K562 (cell line): ENCODE data around the gene G6PC1. TPM values are rescaled to one million over a fixed set of nuclear protein-coding genes. Genes with fewer than 3 reads are reported as not detected.

Experiments
- C11orf30 ChIP-seq: fragments of 450-650 bp; IDR thresholded peaks from 2 replicates; pipeline ENCODE4 v1.6.1; 2016; ENCODE audit warnings: low read depth, mild to moderate bottlenecking
- GTF2A2 ChIP-seq: IDR thresholded peaks from 2 replicates; pipeline ENCODE4 v1.6.1; 2016; ENCODE audit warnings: mild to moderate bottlenecking, missing genetic modification characterization, missing compliant biosample characterization
- HLTF ChIP-seq: fragments of 450-650 bp; IDR thresholded peaks from 2 replicates; pipeline ENCODE4 v1.6.1; 2016
- HMG20B ChIP-seq: fragments of 250-450 bp; sonication (Bioruptor Pico); IDR thresholded peaks from 2 replicates; pipeline ENCODE4 v1.5.0; 2021; ENCODE audit warnings: mild to moderate bottlenecking
- IRF2 ChIP-seq: sonication (generic); formaldehyde crosslinking; IDR thresholded peaks from 2 replicates; pipeline ENCODE4 v1.8.1; 2022; ENCODE audit warnings: mild to moderate bottlenecking, missing genetic modification reagents
- MAFG ChIP-seq: fragments of 450-650 bp; conservative IDR thresholded peaks from 2 replicates; pipeline ENCODE4 v1.6.1; 2016; ENCODE audit warnings: missing genetic modification characterization, missing compliant biosample characterization
- MCM3 ChIP-seq: fragments of 450-650 bp; IDR thresholded peaks from 2 replicates; pipeline ENCODE4 v1.6.1; 2016
- MCM7 ChIP-seq, 2 experiments: fragments of 450-650 bp; IDR thresholded peaks; 2 replicates each; pipeline ENCODE4 v1.6.1; 2016 to 2018
- NRF1 ChIP-seq, 2 experiments: fragments of 450-650 bp; IDR thresholded peaks in 1 of 2; conservative IDR thresholded peaks in 1 of 2; 2 replicates each; pipeline ENCODE4 v1.6.1; 2014; ENCODE audit warnings: mild to moderate bottlenecking in 2 of 2
- SAP30 ChIP-seq: fragments of 200-600 bp; sonication (generic); IDR thresholded peaks from 2 replicates; pipeline ENCODE4 v1.6.1; 2012; ENCODE audit warnings: borderline replicate concordance, low read depth, mild to moderate bottlenecking, moderate library complexity, low read length, control low read depth, inconsistent platforms; ENCODE audit not compliant: insufficient read depth, poor library complexity, severe bottlenecking
- SNRNP70 ChIP-seq: fragments of 200-400 bp; formaldehyde crosslinking; optimal IDR thresholded peaks from 2 replicates; pipeline ENCODE3; 2017; ENCODE audit warnings: low read depth, low read length
- SREBF2 ChIP-seq: sonication (generic); formaldehyde crosslinking; IDR thresholded peaks from 2 replicates; pipeline ENCODE4 v1.4.0; 2020; ENCODE audit warnings: mild to moderate bottlenecking, missing genetic modification reagents
- ZNF3 ChIP-seq: fragments of 250-450 bp; sonication (Bioruptor Pico); IDR thresholded peaks from 2 replicates; pipeline ENCODE4 v1.5.0; 2021; ENCODE audit warnings: mild to moderate bottlenecking, moderate library complexity
- ZNF830 ChIP-seq: fragments of 250-450 bp; sonication (Bioruptor Pico); IDR thresholded peaks from 2 replicates; pipeline ENCODE4 v1.5.0; 2021; ENCODE audit warnings: mild to moderate bottlenecking
- polyA plus RNA-seq, 8 experiments: library from polyadenylated mRNA; depleted of rRNA in 4 of 8; stranded (reverse) in 5 of 8; unstranded in 3 of 8; fragments of >200 nt; fragmentation: Nextera tagmentation in 2 of 8; fragmentation: Illumina TruSeq in 1 of 8; extraction: Ambion mirVana in 2 of 8; extraction: Trizol in 1 of 8; gene quantifications; 2 replicates each; pipeline versions ENCODE4 v1.2.1 to v1.2.3, GENCODE V29; 2011 to 2014; ENCODE audit warnings: inconsistent platforms in 1 of 8, missing spikeins in 1 of 8
- total RNA-seq, 7 experiments: library from RNA; depleted of rRNA in 6 of 7; stranded (reverse); fragments of >200 nt in 6 of 7; fragmentation: Illumina TruSeq in 2 of 7; extraction: Trizol in 2 of 7; gene quantifications; 2 replicates each; pipeline versions ENCODE4 v1.2.1 to v1.2.3, GENCODE V29; 2011 to 2021; ENCODE audit warnings: low replicate concordance in 1 of 7
- TF ChIP-seq, protein P1 (sequence below): sonication (generic); formaldehyde crosslinking; IDR thresholded peaks from 2 replicates; pipeline ENCODE4 v1.4.0; 2020; ENCODE audit warnings: mild to moderate bottlenecking, missing genetic modification reagents
- TF ChIP-seq, protein P2 (sequence below): IDR thresholded peaks from 3 replicates; pipeline ENCODE4 v1.6.1; 2011; ENCODE audit warnings: borderline replicate concordance, mild to moderate bottlenecking; ENCODE audit not compliant: insufficient read length, insufficient read depth
- TF ChIP-seq, protein P3 (sequence below), 2 experiments: IDR thresholded peaks; 2 replicates each; pipeline ENCODE4 v1.6.1; 2012; ENCODE audit warnings: improper control_type of control experiment in 2 of 2, low read depth in 2 of 2, low read length in 2 of 2, borderline replicate concordance in 1 of 2
- TF ChIP-seq, protein P4 (sequence below): sonication (generic); formaldehyde crosslinking; IDR thresholded peaks from 2 replicates; pipeline ENCODE4 v1.8.1; 2023; ENCODE audit warnings: mild to moderate bottlenecking, missing genetic modification reagents
- TF ChIP-seq, protein P5 (sequence below): fragments of 450-650 bp; formaldehyde crosslinking; IDR thresholded peaks from 2 replicates; pipeline ENCODE4 v1.4.0; 2020; ENCODE audit warnings: mild to moderate bottlenecking, moderate library complexity

Gene G6PC1
- total and polyA plus RNA-seq, 9 of the 15 experiments (the other 6 are each of a cell fraction or from before 2014, with no cell fraction given): not detected

- TF ChIP-seq, protein P1, sequence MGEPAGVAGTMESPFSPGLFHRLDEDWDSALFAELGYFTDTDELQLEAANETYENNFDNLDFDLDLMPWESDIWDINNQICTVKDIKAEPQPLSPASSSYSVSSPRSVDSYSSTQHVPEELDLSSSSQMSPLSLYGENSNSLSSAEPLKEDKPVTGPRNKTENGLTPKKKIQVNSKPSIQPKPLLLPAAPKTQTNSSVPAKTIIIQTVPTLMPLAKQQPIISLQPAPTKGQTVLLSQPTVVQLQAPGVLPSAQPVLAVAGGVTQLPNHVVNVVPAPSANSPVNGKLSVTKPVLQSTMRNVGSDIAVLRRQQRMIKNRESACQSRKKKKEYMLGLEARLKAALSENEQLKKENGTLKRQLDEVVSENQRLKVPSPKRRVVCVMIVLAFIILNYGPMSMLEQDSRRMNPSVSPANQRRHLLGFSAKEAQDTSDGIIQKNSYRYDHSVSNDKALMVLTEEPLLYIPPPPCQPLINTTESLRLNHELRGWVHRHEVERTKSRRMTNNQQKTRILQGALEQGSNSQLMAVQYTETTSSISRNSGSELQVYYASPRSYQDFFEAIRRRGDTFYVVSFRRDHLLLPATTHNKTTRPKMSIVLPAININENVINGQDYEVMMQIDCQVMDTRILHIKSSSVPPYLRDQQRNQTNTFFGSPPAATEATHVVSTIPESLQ (CRISPR knock-in tag): no peak
- TF ChIP-seq HMG20B (no peak), HLTF (no peak), SAP30 (no peak), ZNF830 (no peak), MCM3 (no peak), ZNF3 (CRISPR knock-in tag) (no peak), C11orf30 (peak; percentile 95), NRF1 (conservative IDR thresholded peaks at IDR 0.05 in 1 of 2, IDR thresholded peaks at IDR 0.05 in 1 of 2) (peak; percentile 42 to 51; a peak in 3 of 4 replicates), GTF2A2 (tag) (no peak), MCM7 (IDR thresholded peaks at IDR 0.05) (no peak), MAFG (peak; percentile 99), SREBF2 (CRISPR knock-in tag) (no peak), IRF2 (CRISPR knock-in tag) (no peak), SNRNP70 (no peak)
- TF ChIP-seq, protein P2, sequence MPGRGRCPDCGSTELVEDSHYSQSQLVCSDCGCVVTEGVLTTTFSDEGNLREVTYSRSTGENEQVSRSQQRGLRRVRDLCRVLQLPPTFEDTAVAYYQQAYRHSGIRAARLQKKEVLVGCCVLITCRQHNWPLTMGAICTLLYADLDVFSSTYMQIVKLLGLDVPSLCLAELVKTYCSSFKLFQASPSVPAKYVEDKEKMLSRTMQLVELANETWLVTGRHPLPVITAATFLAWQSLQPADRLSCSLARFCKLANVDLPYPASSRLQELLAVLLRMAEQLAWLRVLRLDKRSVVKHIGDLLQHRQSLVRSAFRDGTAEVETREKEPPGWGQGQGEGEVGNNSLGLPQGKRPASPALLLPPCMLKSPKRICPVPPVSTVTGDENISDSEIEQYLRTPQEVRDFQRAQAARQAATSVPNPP: no peak
- TF ChIP-seq, protein P3, sequence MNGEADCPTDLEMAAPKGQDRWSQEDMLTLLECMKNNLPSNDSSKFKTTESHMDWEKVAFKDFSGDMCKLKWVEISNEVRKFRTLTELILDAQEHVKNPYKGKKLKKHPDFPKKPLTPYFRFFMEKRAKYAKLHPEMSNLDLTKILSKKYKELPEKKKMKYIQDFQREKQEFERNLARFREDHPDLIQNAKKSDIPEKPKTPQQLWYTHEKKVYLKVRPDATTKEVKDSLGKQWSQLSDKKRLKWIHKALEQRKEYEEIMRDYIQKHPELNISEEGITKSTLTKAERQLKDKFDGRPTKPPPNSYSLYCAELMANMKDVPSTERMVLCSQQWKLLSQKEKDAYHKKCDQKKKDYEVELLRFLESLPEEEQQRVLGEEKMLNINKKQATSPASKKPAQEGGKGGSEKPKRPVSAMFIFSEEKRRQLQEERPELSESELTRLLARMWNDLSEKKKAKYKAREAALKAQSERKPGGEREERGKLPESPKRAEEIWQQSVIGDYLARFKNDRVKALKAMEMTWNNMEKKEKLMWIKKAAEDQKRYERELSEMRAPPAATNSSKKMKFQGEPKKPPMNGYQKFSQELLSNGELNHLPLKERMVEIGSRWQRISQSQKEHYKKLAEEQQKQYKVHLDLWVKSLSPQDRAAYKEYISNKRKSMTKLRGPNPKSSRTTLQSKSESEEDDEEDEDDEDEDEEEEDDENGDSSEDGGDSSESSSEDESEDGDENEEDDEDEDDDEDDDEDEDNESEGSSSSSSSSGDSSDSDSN (IDR thresholded peaks at IDR 0.05; ENCODE audit: borderline replicate concordance in 1 of 2, low read depth in 2 of 2, low read length in 2 of 2): 0 out of 4 replicates have a peak, but pooled peaks have one; percentile 29 to 43
- TF ChIP-seq, protein P4, sequence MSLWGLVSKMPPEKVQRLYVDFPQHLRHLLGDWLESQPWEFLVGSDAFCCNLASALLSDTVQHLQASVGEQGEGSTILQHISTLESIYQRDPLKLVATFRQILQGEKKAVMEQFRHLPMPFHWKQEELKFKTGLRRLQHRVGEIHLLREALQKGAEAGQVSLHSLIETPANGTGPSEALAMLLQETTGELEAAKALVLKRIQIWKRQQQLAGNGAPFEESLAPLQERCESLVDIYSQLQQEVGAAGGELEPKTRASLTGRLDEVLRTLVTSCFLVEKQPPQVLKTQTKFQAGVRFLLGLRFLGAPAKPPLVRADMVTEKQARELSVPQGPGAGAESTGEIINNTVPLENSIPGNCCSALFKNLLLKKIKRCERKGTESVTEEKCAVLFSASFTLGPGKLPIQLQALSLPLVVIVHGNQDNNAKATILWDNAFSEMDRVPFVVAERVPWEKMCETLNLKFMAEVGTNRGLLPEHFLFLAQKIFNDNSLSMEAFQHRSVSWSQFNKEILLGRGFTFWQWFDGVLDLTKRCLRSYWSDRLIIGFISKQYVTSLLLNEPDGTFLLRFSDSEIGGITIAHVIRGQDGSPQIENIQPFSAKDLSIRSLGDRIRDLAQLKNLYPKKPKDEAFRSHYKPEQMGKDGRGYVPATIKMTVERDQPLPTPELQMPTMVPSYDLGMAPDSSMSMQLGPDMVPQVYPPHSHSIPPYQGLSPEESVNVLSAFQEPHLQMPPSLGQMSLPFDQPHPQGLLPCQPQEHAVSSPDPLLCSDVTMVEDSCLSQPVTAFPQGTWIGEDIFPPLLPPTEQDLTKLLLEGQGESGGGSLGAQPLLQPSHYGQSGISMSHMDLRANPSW (CRISPR knock-in tag): no peak
- TF ChIP-seq, protein P5, sequence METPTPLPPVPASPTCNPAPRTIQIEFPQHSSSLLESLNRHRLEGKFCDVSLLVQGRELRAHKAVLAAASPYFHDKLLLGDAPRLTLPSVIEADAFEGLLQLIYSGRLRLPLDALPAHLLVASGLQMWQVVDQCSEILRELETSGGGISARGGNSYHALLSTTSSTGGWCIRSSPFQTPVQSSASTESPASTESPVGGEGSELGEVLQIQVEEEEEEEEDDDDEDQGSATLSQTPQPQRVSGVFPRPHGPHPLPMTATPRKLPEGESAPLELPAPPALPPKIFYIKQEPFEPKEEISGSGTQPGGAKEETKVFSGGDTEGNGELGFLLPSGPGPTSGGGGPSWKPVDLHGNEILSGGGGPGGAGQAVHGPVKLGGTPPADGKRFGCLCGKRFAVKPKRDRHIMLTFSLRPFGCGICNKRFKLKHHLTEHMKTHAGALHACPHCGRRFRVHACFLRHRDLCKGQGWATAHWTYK (CRISPR knock-in tag): no peak
These were observed 28.3 kb downstream of the G6PC1 start (continued) for GRCh38 chr17:42928714-42929496.
